CD4-positive, CD25-positive, alpha-beta regulatory T cell (primary cell): ENCODE data around the gene TRIM27. TPM values are rescaled to one million over a fixed set of nuclear protein-coding genes. Genes with fewer than 3 reads are reported as not detected.

Source experiments
- ATAC-seq, 2 donors: fragments of 150-1000 bp; cut with Tn5 transposase; one replicate each; pipeline ENCODE4 v1.10.0; 2021; ENCODE audit warnings: low read depth in 2 of 2, moderate number of reproducible peaks in 2 of 2, moderate library complexity in 1 of 2
- DNase-seq, 3 donors: peaks; one replicate each; pipeline versions ENCODE4 v3.0.0 to v3.0.0-alpha.2; 2012 to 2022; ENCODE audit warnings: mixed read lengths in 1 of 3
- H3K27ac ChIP-seq: one replicate; pipeline ENCODE4 v1.7.0; 2013; ENCODE audit warnings: mild to moderate bottlenecking, low read length; ENCODE audit not compliant: insufficient read depth, poor library complexity, severe bottlenecking
- H3K27me3 ChIP-seq: one replicate; pipeline ENCODE4 v1.7.0; 2013; ENCODE audit warnings: low read length; ENCODE audit not compliant: control insufficient read depth, insufficient read depth
- H3K36me3 ChIP-seq: one replicate; pipeline ENCODE4 v1.7.0; 2013; ENCODE audit warnings: mild to moderate bottlenecking, low read length, moderate library complexity; ENCODE audit not compliant: control insufficient read depth, insufficient read depth
- H3K4me1 ChIP-seq: 2 replicates; pipeline ENCODE4 v1.7.0; 2013; ENCODE audit warnings: mild to moderate bottlenecking, low read length; ENCODE audit not compliant: insufficient read depth, control insufficient read depth, poor library complexity, severe bottlenecking
- H3K4me3 ChIP-seq: one replicate; pipeline ENCODE4 v1.7.0; 2013; ENCODE audit warnings: low read depth, mild to moderate bottlenecking, low read length, moderate library complexity
- H3K9me3 ChIP-seq, 2 experiments: 1 replicate in 1 of 2; 2 replicates in 1 of 2; pipeline ENCODE4 v1.7.0; 2013; ENCODE audit warnings: low read length in 2 of 2, mild to moderate bottlenecking in 1 of 2, moderate library complexity in 1 of 2; ENCODE audit not compliant: control insufficient read depth in 2 of 2
- H3K27ac Mint-ChIP-seq, 3 donors: one replicate each; pipeline ENCODE4 v1.8.0; 2020 to 2022; ENCODE audit warnings: mild to moderate bottlenecking in 3 of 3, mixed read lengths in 3 of 3, moderate library complexity in 2 of 3
- H3K27me3 Mint-ChIP-seq: one replicate; pipeline ENCODE4 v1.8.0; 2022; ENCODE audit warnings: mild to moderate bottlenecking, mixed read lengths
- H3K36me3 Mint-ChIP-seq: one replicate; pipeline ENCODE4 v1.8.0; 2020; ENCODE audit warnings: mixed read lengths
- H3K4me1 Mint-ChIP-seq, 4 donors: one replicate each; pipeline ENCODE4 v1.8.0; 2020 to 2022; ENCODE audit warnings: mixed read lengths in 4 of 4, mild to moderate bottlenecking in 1 of 4
- H3K4me3 Mint-ChIP-seq, 4 donors: one replicate each; pipeline ENCODE4 v1.8.0; 2020 to 2022; ENCODE audit warnings: mild to moderate bottlenecking in 4 of 4, mixed read lengths in 4 of 4, moderate library complexity in 3 of 4
- H3K9me3 Mint-ChIP-seq, 7 donors: one replicate each; pipeline ENCODE4 v1.8.0; 2020 to 2022; ENCODE audit warnings: mixed read lengths in 7 of 7, mild to moderate bottlenecking in 3 of 7, moderate library complexity in 2 of 7
- polyA plus RNA-seq, 4 donors: library from polyadenylated mRNA; unstranded; fragments of 300-500 nt; fragmentation: Illumina TruSeq; gene quantifications; one replicate each; pipeline ENCODE4 v1.2.3, GENCODE V29; 2021
- total RNA-seq: library from RNA; stranded (reverse); gene quantifications from one replicate; pipeline ENCODE4 v1.2.3, GENCODE V29; 2022

Gene TRIM27
- total and polyA plus RNA-seq, 5 donors from 2014 or later = 23.5 to 76.4 (median 47.2) TPM

DNA sequence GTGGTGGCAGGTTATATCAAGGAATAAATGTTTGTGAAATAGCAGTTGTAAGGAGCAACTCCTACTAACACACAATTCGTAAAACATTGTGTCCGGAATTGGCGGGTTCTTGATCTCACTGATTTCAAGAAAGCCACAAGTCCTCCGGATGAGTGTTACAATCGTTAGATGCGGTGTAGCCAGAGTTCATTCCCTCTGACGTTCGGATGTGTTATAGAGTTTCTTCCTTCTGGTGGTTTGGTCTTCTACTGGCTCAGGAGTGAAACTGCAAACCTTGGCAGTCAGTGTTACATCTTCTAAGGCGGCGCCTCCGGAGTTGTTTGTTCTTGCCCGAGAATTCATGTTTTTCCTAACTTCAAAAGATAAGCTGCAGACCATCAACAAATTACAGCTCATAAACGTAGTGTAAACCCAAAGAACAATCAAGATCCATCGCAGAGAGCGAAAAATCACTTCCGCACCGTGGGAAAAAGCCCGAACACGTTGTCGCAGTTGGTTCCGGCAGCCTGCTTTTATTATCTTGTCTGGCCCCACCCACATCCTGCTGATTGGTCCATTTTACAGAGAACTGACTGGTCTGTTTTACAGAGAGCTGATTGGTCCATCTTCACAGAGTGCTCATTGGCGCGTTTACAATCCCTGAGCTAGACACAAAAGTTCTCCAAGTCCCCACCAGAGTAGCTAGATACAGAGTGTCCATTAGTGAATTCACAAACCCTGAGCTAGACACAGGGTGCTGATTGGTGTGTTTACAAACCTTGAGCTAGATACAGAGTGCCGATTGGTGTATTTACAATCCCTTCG, 58.2 kb downstream of the TRIM27 start:
- peaks cover 8% of the 10 kb centered on the region for H3K36me3 Mint-ChIP-seq
- peak overlapping the region; percentile 82 for H3K4me3 ChIP-seq
- H3K4me1 ChIP-seq = peaks cover 20% of the 10 kb centered on the region
- peaks cover 2% of the 10 kb centered on the region for H3K27me3 ChIP-seq
- peak overlapping the region; percentile 93 to 98 (median 93) for H3K4me3 Mint-ChIP-seq
- DNase-seq (peak; percentile 44 to 70 (median 59)), ATAC-seq (no peak)
- H3K36me3 ChIP-seq = no peaks in the 10 kb centered on the region
- H3K27ac Mint-ChIP-seq = peak overlapping the region; percentile 85 to 93 (median 88)
- peaks cover 25% of the 10 kb centered on the region for H3K27me3 Mint-ChIP-seq
- peak overlapping the region; percentile 8 for H3K27ac ChIP-seq
- H3K9me3 Mint-ChIP-seq = peaks cover 0 to 17% (median 14%) of the 10 kb centered on the region in 7 donors
- H3K9me3 ChIP-seq = peaks cover 0 to 6% of the 10 kb centered on the region in 2 experiments
- peaks cover 23 to 46% (median 32%) of the 10 kb centered on the region in 4 donors for H3K4me1 Mint-ChIP-seq

DNA sequence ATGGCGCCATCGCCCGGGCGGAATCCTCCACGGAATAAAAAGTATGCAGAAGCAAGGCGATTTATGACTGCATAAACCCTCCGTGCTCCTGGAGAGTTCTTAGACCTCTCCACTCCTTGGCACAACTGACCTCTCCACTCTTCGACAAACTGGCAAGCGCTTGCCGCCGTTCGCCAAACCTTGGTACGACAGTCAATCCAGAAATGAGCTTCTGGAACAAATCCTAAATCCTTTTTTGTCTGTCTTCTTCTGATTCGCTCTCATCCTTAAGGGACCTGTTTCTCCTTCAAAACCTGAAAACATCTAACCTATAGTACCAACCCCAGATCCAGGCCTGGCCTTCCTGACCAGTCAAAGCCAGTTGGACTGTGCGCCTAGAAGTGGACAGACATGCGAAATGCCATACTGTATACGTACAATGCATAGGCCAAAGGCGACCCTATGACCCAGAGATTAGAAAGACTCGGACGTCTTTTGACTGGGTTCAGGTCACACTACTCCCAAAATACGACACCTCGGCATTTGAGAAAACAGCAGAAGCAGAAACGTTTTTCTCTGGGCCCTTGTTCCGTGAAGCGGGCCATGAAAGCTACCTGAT, 59.4 kb downstream of the TRIM27 start:
- Histone ChIP-seq H3K4me1 (peaks cover 20% of the 10 kb centered on the region), H3K4me3 (peak overlapping the region; percentile 82), H3K27ac (peak overlapping the region; percentile 36), H3K9me3 (peaks cover 0 to 6% of the 10 kb centered on the region in 2 experiments), H3K36me3 (no peaks in the 10 kb centered on the region), H3K27me3 (peaks cover 2% of the 10 kb centered on the region)
- peaks cover 8% of the 10 kb centered on the region for H3K36me3 Mint-ChIP-seq
- ATAC-seq = no peak
- DNase-seq = no peak
- peaks cover 0 to 17% (median 14%) of the 10 kb centered on the region in 7 donors for H3K9me3 Mint-ChIP-seq
- peaks cover 23 to 48% (median 33%) of the 10 kb centered on the region in 4 donors for H3K4me1 Mint-ChIP-seq
- H3K4me3 Mint-ChIP-seq = peak overlapping the region; percentile 93 to 98 (median 93)
- peaks cover 25% of the 10 kb centered on the region for H3K27me3 Mint-ChIP-seq
- peak overlapping the region; percentile 90 to 99 (median 95) for H3K27ac Mint-ChIP-seq

- Histone ChIP-seq H3K9me3 (peaks cover 0 to 6% of the 10 kb centered on the region in 2 experiments), H3K36me3 (no peaks in the 10 kb centered on the region), H3K27me3 (peaks cover 2% of the 10 kb centered on the region), H3K4me1 (peaks cover 20% of the 10 kb centered on the region), H3K4me3 (peak overlapping the region; percentile 82), H3K27ac (peak overlapping the region; percentile 36)
- Mint-ChIP-seq H3K27me3 (peaks cover 25% of the 10 kb centered on the region), H3K4me3 (peak overlapping the region; percentile 93 to 98 (median 93)), H3K36me3 (peaks cover 8% of the 10 kb centered on the region), H3K4me1 (peaks cover 23 to 48% (median 32%) of the 10 kb centered on the region in 4 donors), H3K27ac (peak overlapping the region; percentile 90 to 99 (median 95)), H3K9me3 (peaks cover 0 to 17% (median 14%) of the 10 kb centered on the region in 7 donors)
- peak; percentile 62 to 88 (median 87) for DNase-seq
- ATAC-seq = peak; percentile 14 to 27
Observed at GRCh38 chr6:28863604-28864325, 60.0 kb downstream of the TRIM27 start.

DNA sequence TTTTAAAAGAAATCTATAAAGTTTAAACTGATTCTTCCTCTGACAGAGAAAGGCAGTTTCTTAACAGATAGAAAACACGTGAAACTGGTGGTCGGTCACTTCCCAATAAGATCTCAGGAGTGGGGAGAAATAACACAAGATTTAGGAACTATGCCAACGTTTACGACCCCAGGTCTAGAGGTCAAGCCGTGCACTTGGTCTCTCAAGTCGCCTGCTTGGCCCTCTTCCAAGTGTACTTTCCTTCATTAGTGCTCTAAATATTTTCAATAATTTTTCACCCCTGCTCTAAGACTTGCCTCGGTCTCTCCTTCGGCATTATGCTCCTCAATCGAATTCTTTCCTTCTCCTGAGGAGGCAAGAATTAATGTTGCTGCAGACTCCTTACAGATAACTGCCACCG, 61.7 kb downstream of the TRIM27 start:
- no peak overlapping the region for H3K4me3 ChIP-seq
- peaks cover 0 to 17% (median 14%) of the 10 kb centered on the region in 7 donors for H3K9me3 Mint-ChIP-seq
- H3K9me3 ChIP-seq = peaks cover 0 to 6% of the 10 kb centered on the region in 2 experiments
- H3K36me3 ChIP-seq = no peaks in the 10 kb centered on the region
- ATAC-seq (no peak), DNase-seq (no peak)
- peaks cover 19 to 44% (median 31%) of the 10 kb centered on the region in 4 donors for H3K4me1 Mint-ChIP-seq
- peaks cover 2% of the 10 kb centered on the region for H3K27me3 ChIP-seq
- peaks cover 18% of the 10 kb centered on the region for H3K4me1 ChIP-seq
- H3K4me3 Mint-ChIP-seq = peak overlapping the region in 2 of 4 donors; percentile 89 to 93
- H3K36me3 Mint-ChIP-seq = peaks cover 8% of the 10 kb centered on the region
- peaks cover 25% of the 10 kb centered on the region for H3K27me3 Mint-ChIP-seq
- no peak overlapping the region for H3K27ac Mint-ChIP-seq
- no peak overlapping the region for H3K27ac ChIP-seq

- H3K4me1 ChIP-seq = peaks cover 12% of the 10 kb centered on the region
- no peaks in the 10 kb centered on the region for H3K36me3 ChIP-seq
- peaks cover 0 to 6% of the 10 kb centered on the region in 2 experiments for H3K9me3 ChIP-seq
- H3K4me3 ChIP-seq = no peak overlapping the region
- peaks cover 19 to 41% (median 30%) of the 10 kb centered on the region in 4 donors for H3K4me1 Mint-ChIP-seq
- H3K27me3 Mint-ChIP-seq = peaks cover 25% of the 10 kb centered on the region
- DNase-seq (no peak), ATAC-seq (no peak)
- peaks cover 0 to 18% (median 14%) of the 10 kb centered on the region in 7 donors for H3K9me3 Mint-ChIP-seq
- H3K27ac Mint-ChIP-seq = no peak overlapping the region
- peak overlapping the region in 1 of 4 donors; percentile 47 for H3K4me3 Mint-ChIP-seq
- peaks cover 2% of the 10 kb centered on the region for H3K27me3 ChIP-seq
- peaks cover 10% of the 10 kb centered on the region for H3K36me3 Mint-ChIP-seq
- no peak overlapping the region for H3K27ac ChIP-seq
Observed at GRCh38 chr6:28861339-28861738, 62.4 kb downstream of the TRIM27 start.

DNA sequence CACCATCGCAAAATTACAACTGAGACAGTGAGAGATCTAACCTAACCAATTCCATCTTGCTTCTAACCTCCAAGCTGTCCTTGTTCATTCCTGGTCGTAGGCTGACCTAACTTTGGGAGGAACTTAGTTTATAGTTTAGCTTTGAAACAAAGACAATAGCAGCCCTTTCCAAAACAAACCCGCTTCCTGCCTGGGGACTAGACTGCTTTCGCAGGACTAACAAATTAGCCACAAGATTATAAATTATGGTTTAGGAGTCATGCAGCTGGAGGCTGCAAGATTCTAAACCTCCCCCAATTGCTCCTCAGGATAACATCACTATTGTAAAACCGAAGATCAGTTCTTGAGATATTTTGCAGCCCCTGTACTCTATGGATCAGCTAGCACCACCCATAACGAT, 63.2 kb downstream of the TRIM27 start:
- Mint-ChIP-seq H3K27me3 (peaks cover 25% of the 10 kb centered on the region), H3K9me3 (peaks cover 0 to 17% (median 14%) of the 10 kb centered on the region in 7 donors), H3K36me3 (peaks cover 12% of the 10 kb centered on the region), H3K4me3 (peak overlapping the region in 1 of 4 donors; percentile 10), H3K27ac (no peak overlapping the region), H3K4me1 (peaks cover 19 to 36% (median 24%) of the 10 kb centered on the region in 4 donors)
- Histone ChIP-seq H3K27me3 (peaks cover 2% of the 10 kb centered on the region), H3K36me3 (no peaks in the 10 kb centered on the region), H3K4me1 (peaks cover 12% of the 10 kb centered on the region), H3K27ac (no peak overlapping the region), H3K9me3 (peaks cover 2 to 3% of the 10 kb centered on the region in 2 experiments), H3K4me3 (no peak overlapping the region)
- DNase-seq (no peak), ATAC-seq (no peak)

- ATAC-seq (no peak), DNase-seq (no peak)
- Histone ChIP-seq H3K36me3 (no peaks in the 10 kb centered on the region), H3K27ac (no peak overlapping the region), H3K4me3 (no peak overlapping the region), H3K27me3 (peaks cover 2% of the 10 kb centered on the region), H3K4me1 (peaks cover 4% of the 10 kb centered on the region), H3K9me3 (peaks cover 0 to 3% of the 10 kb centered on the region in 2 experiments)
- Mint-ChIP-seq H3K36me3 (peaks cover 12% of the 10 kb centered on the region), H3K27ac (no peak overlapping the region), H3K9me3 (peaks cover 0 to 18% (median 15%) of the 10 kb centered on the region in 7 donors), H3K4me3 (no peak overlapping the region), H3K4me1 (peaks cover 11 to 25% (median 15%) of the 10 kb centered on the region in 4 donors), H3K27me3 (peaks cover 25% of the 10 kb centered on the region)
Observed at GRCh38 chr6:28858963-28859362, 64.8 kb downstream of the TRIM27 start.
